H1 (cell line): ENCODE data around the gene ABCG1. TPM values are rescaled to one million over a fixed set of nuclear protein-coding genes. Genes with fewer than 3 reads are reported as not detected.

Experiments
- CTCF ChIA-PET: fragments of 300-600 bp; sonication (Branson Sonifier 250); formaldehyde crosslinking; loops from one replicate; lab custom pipeline; 2021; ENCODE audit not compliant: partially characterized antibody; lab: Charles Lee
- POLR2A ChIA-PET: fragments of 300-600 bp; sonication (Branson Sonifier 250); formaldehyde crosslinking; loops from one replicate; lab custom pipeline; 2021; ENCODE audit warnings: inconsistent platforms; ENCODE audit not compliant: partially characterized antibody; lab: Charles Lee
- DNase-seq, 2 experiments: peaks; one replicate each; pipeline versions ENCODE4 v3.0.0 to v3.0.0-alpha.2; 2010 to 2022; ENCODE audit warnings: low spot score in 2 of 2, low read depth in 1 of 2, mixed read lengths in 1 of 2
- FAIRE-seq: peaks from 2 replicates; lab custom pipeline; 2011; peaks lifted over from hg19 to GRCh38; lab: Jason Lieb, UNC
- H2AFZ ChIP-seq: 2 replicates; pipeline ENCODE4 v1.8.1; 2012; ENCODE audit warnings: low read length, inconsistent platforms
- H2AK5ac ChIP-seq: 2 replicates; pipeline ENCODE4 v1.6.1; 2013; ENCODE audit warnings: low read depth, low read length
- H2BK120ac ChIP-seq: replicated peaks from 2 replicates; pipeline ENCODE3; 2013; ENCODE audit warnings: low read depth, low read length, inconsistent platforms
- H2BK12ac ChIP-seq: 2 replicates; pipeline ENCODE4 v1.6.1; 2013; ENCODE audit warnings: low read depth, low read length
- H2BK15ac ChIP-seq: 2 replicates; pipeline ENCODE4 v1.6.1; 2013; ENCODE audit warnings: low read length
- H2BK20ac ChIP-seq: 2 replicates; pipeline ENCODE4 v1.6.1; 2013; ENCODE audit warnings: low read length
- H2BK5ac ChIP-seq: 2 replicates; pipeline ENCODE4 v1.6.1; 2013; ENCODE audit warnings: low read depth, low read length
- H3K14ac ChIP-seq: 2 replicates; pipeline ENCODE4 v1.6.1; 2013; ENCODE audit warnings: inconsistent platforms; ENCODE audit not compliant: insufficient read length
- H3K18ac ChIP-seq: 2 replicates; pipeline ENCODE4 v1.6.1; 2013; ENCODE audit warnings: low read length; ENCODE audit errors: extremely low read depth
- H3K23ac ChIP-seq: 2 replicates; pipeline ENCODE4 v1.6.1; 2013; ENCODE audit warnings: inconsistent platforms; ENCODE audit not compliant: insufficient read length
- H3K23me2 ChIP-seq: 2 replicates; pipeline ENCODE4 v1.6.1; 2013; ENCODE audit warnings: low read depth, low read length
- H3K27ac ChIP-seq: 2 replicates; pipeline ENCODE4 v1.6.1; 2011; ENCODE audit warnings: low read depth, low read length, inconsistent platforms
- H3K27me3 ChIP-seq, 4 experiments: replicated peaks in 1 of 4; 1 replicate in 1 of 4; 2 replicates in 3 of 4; pipeline versions ENCODE4 v1.6.1 to v1.8.1; 2011 to 2013; ENCODE audit warnings: low read length in 3 of 4, mild to moderate bottlenecking in 3 of 4, inconsistent platforms in 2 of 4, mixed read lengths in 2 of 4, moderate library complexity in 1 of 4; ENCODE audit not compliant: control insufficient read depth in 3 of 4, insufficient read depth in 3 of 4; ENCODE audit errors: extremely low read depth in 1 of 4
- H3K36me3 ChIP-seq, 4 experiments: 2 replicates each; pipeline versions ENCODE4 v1.6.1 to v1.8.1; 2011 to 2013; ENCODE audit warnings: mild to moderate bottlenecking in 4 of 4, low read length in 3 of 4, moderate library complexity in 2 of 4, control low read depth in 1 of 4, inconsistent platforms in 1 of 4; ENCODE audit not compliant: insufficient read depth in 4 of 4, control insufficient read depth in 2 of 4
- H3K4ac ChIP-seq: replicated peaks from 2 replicates; pipeline ENCODE3; 2013; ENCODE audit warnings: low read length, low read depth, mixed read lengths, inconsistent platforms; ENCODE audit not compliant: insufficient read length
- H3K4me1 ChIP-seq, 4 experiments: replicated peaks in 1 of 4; 1 replicate in 1 of 4; 2 replicates in 3 of 4; pipeline versions ENCODE4 v1.6.1 to v1.8.1; 2011 to 2013; ENCODE audit warnings: low read length in 3 of 4, inconsistent platforms in 2 of 4, mixed read lengths in 1 of 4; ENCODE audit not compliant: insufficient read depth in 4 of 4, control insufficient read depth in 3 of 4
- H3K4me2 ChIP-seq, 2 experiments: 2 replicates each; pipeline versions ENCODE4 v1.6.1 to v1.8.1; 2011 to 2013; ENCODE audit warnings: low read depth in 2 of 2, low read length in 2 of 2, control low read depth in 1 of 2, inconsistent platforms in 1 of 2, mild to moderate bottlenecking in 1 of 2; ENCODE audit not compliant: insufficient read depth in 1 of 2
- H3K4me3 ChIP-seq, 4 experiments: fragments of 200-600, 300-600 bp in 1 of 4; sonication (generic), shearing (Covaris generic), sonication (Bioruptor Twin) in 1 of 4; 2 replicates each; pipeline versions ENCODE4 v1.5.1 to v1.8.1; 2011 to 2016; ENCODE audit warnings: low read length in 4 of 4, low read depth in 3 of 4, control low read depth in 2 of 4, inconsistent platforms in 2 of 4, mild to moderate bottlenecking in 2 of 4, mixed read lengths in 1 of 4, moderate library complexity in 1 of 4; ENCODE audit not compliant: insufficient read depth in 2 of 4; ENCODE audit errors: extremely low read depth in 1 of 4
- H3K56ac ChIP-seq: replicated peaks from 2 replicates; pipeline ENCODE3; 2013; ENCODE audit warnings: low read depth, mild to moderate bottlenecking, mixed read lengths, low read length, inconsistent platforms; ENCODE audit not compliant: insufficient read length
- H3K79me1 ChIP-seq: 2 replicates; pipeline ENCODE4 v1.6.1; 2013; ENCODE audit warnings: low read depth, low read length, control low read depth
- H3K79me2 ChIP-seq, 2 experiments: 2 replicates each; pipeline versions ENCODE4 v1.6.1 to v1.8.1; 2012 to 2013; ENCODE audit warnings: low read length in 2 of 2, mild to moderate bottlenecking in 2 of 2, inconsistent platforms in 1 of 2; ENCODE audit not compliant: insufficient read depth in 2 of 2, control insufficient read depth in 1 of 2
- H3K9ac ChIP-seq, 4 experiments: replicated peaks in 1 of 4; 1 replicate in 1 of 4; 2 replicates in 3 of 4; pipeline versions ENCODE4 v1.6.1 to v1.8.1; 2011 to 2013; ENCODE audit warnings: low read depth in 3 of 4, low read length in 3 of 4, control low read depth in 2 of 4, mild to moderate bottlenecking in 2 of 4, moderate library complexity in 2 of 4, inconsistent platforms in 1 of 4; ENCODE audit errors: extremely low read depth in 1 of 4
- H3K9me3 ChIP-seq, 2 experiments: 2 replicates each; pipeline versions ENCODE4 v1.6.1 to v1.8.1; 2012 to 2013; ENCODE audit warnings: mild to moderate bottlenecking in 2 of 2, moderate library complexity in 2 of 2, control low read depth in 1 of 2, inconsistent platforms in 1 of 2, low read depth in 1 of 2, low read length in 1 of 2, mixed read lengths in 1 of 2; ENCODE audit not compliant: insufficient read depth in 2 of 2
- H4K20me1 ChIP-seq, 2 experiments: replicated peaks in 1 of 2; 2 replicates each; pipeline versions ENCODE3 to v1.8.1; 2011 to 2013; ENCODE audit warnings: inconsistent platforms in 2 of 2, low read length in 2 of 2, mild to moderate bottlenecking in 1 of 2; ENCODE audit not compliant: insufficient read depth in 2 of 2, control insufficient read depth in 1 of 2
- H4K5ac ChIP-seq: 2 replicates; pipeline ENCODE4 v1.6.1; 2013; ENCODE audit warnings: low read length, low read depth, mixed read lengths, inconsistent platforms; ENCODE audit not compliant: insufficient read length
- H4K8ac ChIP-seq: 2 replicates; pipeline ENCODE4 v1.8.0; 2013; ENCODE audit warnings: mild to moderate bottlenecking, moderate library complexity, low read length, inconsistent platforms; ENCODE audit not compliant: insufficient read depth; ENCODE audit errors: extremely low read depth
- H4K91ac ChIP-seq: replicated peaks from 2 replicates; pipeline ENCODE3; 2013; ENCODE audit warnings: low read length, mixed read lengths, inconsistent platforms; ENCODE audit not compliant: insufficient read length
- ASH2L ChIP-seq: fragments of 200-600, 300-600 bp; sonication (generic); IDR thresholded peaks from one replicate; pipeline ENCODE4 v1.7.1; 2017; ENCODE audit warnings: low read length
- CBX8 ChIP-seq: fragments of 300-800, 300-1000 bp; sonication (generic); IDR thresholded peaks from 2 replicates; pipeline ENCODE4 v1.7.1; 2016; ENCODE audit warnings: low read depth, low read length, borderline replicate concordance
- EP300 ChIP-seq, 2 experiments: IDR thresholded peaks; 1 replicate in 1 of 2; 2 replicates in 1 of 2; pipeline ENCODE4 v1.6.1; 2011 to 2012; ENCODE audit warnings: low read depth in 2 of 2, low read length in 2 of 2, mild to moderate bottlenecking in 2 of 2, borderline replicate concordance in 1 of 2, inconsistent platforms in 1 of 2, moderate library complexity in 1 of 2
- GABPA ChIP-seq: IDR thresholded peaks from 2 replicates; pipeline ENCODE4 v1.6.1; 2011; ENCODE audit warnings: mild to moderate bottlenecking, low read length, moderate library complexity, borderline replicate concordance; ENCODE audit not compliant: insufficient read depth
- GTF2F1 ChIP-seq: IDR thresholded peaks from 2 replicates; pipeline ENCODE4 v1.6.1; 2012; ENCODE audit warnings: low read depth, low read length, improper control_type of control experiment, borderline replicate concordance
- JUN ChIP-seq: IDR thresholded peaks from 2 replicates; pipeline ENCODE4 v1.6.1; 2011; ENCODE audit warnings: low read depth, mild to moderate bottlenecking, improper control_type of control experiment, low read length
- KDM5A ChIP-seq: fragments of 200-600 bp; IDR thresholded peaks from 2 replicates; pipeline ENCODE4 v1.7.1; 2012; ENCODE audit warnings: mild to moderate bottlenecking, low read length, inconsistent platforms, mixed read lengths
- NRF1 ChIP-seq: IDR thresholded peaks from 2 replicates; pipeline ENCODE4 v1.6.1; 2011; ENCODE audit warnings: mild to moderate bottlenecking, low read depth, low read length, improper control_type of control experiment
- SAP30 ChIP-seq: fragments of 300-600 bp; sonication (generic); IDR thresholded peaks from 2 replicates; pipeline ENCODE4 v1.7.1; 2012; ENCODE audit warnings: low read length, moderate library complexity, mild to moderate bottlenecking, inconsistent platforms; ENCODE audit not compliant: insufficient read depth, insufficient replicate concordance
- SIN3A ChIP-seq, 2 experiments: IDR thresholded peaks in 1 of 2; conservative IDR thresholded peaks in 1 of 2; 2 replicates each; pipeline ENCODE4 v1.6.1; 2011 to 2012; ENCODE audit warnings: low read length in 2 of 2, improper control_type of control experiment in 1 of 2, low read depth in 1 of 2, mild to moderate bottlenecking in 1 of 2
- YY1 ChIP-seq: IDR thresholded peaks from 2 replicates; pipeline ENCODE4 v1.6.1; 2011; ENCODE audit warnings: low read depth, mild to moderate bottlenecking, low read length
- WGBS, 2 experiments: shearing (Covaris generic) in 1 of 2; methylation state at CpG; one replicate each; pipeline versions ENCODE4 v1.1.6 to v1.1.7; 2013 to 2015; ENCODE audit warnings: low lambda C conversion rate in 2 of 2, mixed read lengths in 2 of 2, inconsistent platforms in 1 of 2, low coverage in 1 of 2, missing lambda C conversion rate in 1 of 2; ENCODE audit not compliant: insufficient replicate concordance in 2 of 2, insufficient coverage in 1 of 2, insufficient read length in 1 of 2; ENCODE audit errors: extremely low coverage in 1 of 2, missing lambda C conversion rate in 1 of 2; 5-methylcytosine and 5-hydroxymethylcytosine counted together
- polyA plus RNA-seq, 7 experiments: library from polyadenylated mRNA; depleted of rRNA in 3 of 7; stranded (reverse) in 5 of 7; unstranded in 2 of 7; fragments of >200 nt in 5 of 7; fragments of 200-250 nt in 2 of 7; gene quantifications; 1 replicate in 5 of 7; 2 replicates in 1 of 7; 4 replicates in 1 of 7; pipeline versions ENCODE4 v1.2.1 to v1.2.3, GENCODE V29; 2011 to 2013; ENCODE audit warnings: missing spikeins in 2 of 7, mixed read lengths in 2 of 7
- total RNA-seq: library from RNA; stranded (reverse); fragmentation: NEBNext Ultra II Directional; extraction: Animal tissue kit (Norgen Biotek cat#: 25700); gene quantifications from 2 replicates; pipeline ENCODE4 v1.2.1, GENCODE V29; 2021
- TF ChIP-seq, protein P1 (sequence below): IDR thresholded peaks from 2 replicates; pipeline ENCODE4 v1.6.1; 2012; ENCODE audit warnings: inconsistent platforms

The ABCG1 gene
- total and polyA plus RNA-seq, 2 of the 8 experiments (the other 6 are each of a cell fraction or from before 2014, with no cell fraction given), result 2.1 to 4.0 TPM

- Histone ChIP-seq H2BK5ac (no peak overlapping the region), H2AK5ac (no peak overlapping the region), H3K4me3 (no peak overlapping the region), H4K8ac (no peak overlapping the region), H3K4me1 (peaks cover 0 to 4% (median 0%) of the 10 kb centered on the region in 4 experiments; a peak in 2 of 7 replicates), H3K23ac (no peak overlapping the region), H3K9me3 (no peaks in the 10 kb centered on the region), H2AFZ (no peak overlapping the region), H3K27ac (no peak overlapping the region), H2BK20ac (no peak overlapping the region), H3K14ac (no peak overlapping the region), H3K18ac (no peak overlapping the region), H3K27me3 (no peaks in the 10 kb centered on the region), H3K4ac (no peak overlapping the region), H3K23me2 (no peaks in the 10 kb centered on the region), H3K79me1 (no peaks in the 10 kb centered on the region), H3K4me2 (no peak overlapping the region), H3K36me3 (no peaks in the 10 kb centered on the region), H2BK15ac (no peak overlapping the region), H2BK12ac (no peak overlapping the region), H2BK120ac (no peak overlapping the region), H4K20me1 (no peaks in the 10 kb centered on the region), H3K79me2 (no peaks in the 10 kb centered on the region), H4K91ac (no peak overlapping the region), H3K9ac (no peak overlapping the region), H3K56ac (no peak overlapping the region), H4K5ac (no peak overlapping the region)
- ChIA-PET CTCF (interaction anchor here (0.6 to 1.0 kb wide), 2 partner anchors 33 to 374 kb away, joined by 3 to 4 read pairs; no protein-coding TSS in a partner anchor), POLR2A (no interaction called here)
- no peak for DNase-seq
- 87% methylated on average over 11 of the region's 11 CpGs; no CpG with 5 or more reads in 1 of the 2 experiments for WGBS, 2 experiments
- FAIRE-seq, result no peak
- TF ChIP-seq, protein P1, sequence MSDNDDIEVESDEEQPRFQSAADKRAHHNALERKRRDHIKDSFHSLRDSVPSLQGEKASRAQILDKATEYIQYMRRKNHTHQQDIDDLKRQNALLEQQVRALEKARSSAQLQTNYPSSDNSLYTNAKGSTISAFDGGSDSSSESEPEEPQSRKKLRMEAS, result no peak
- TF ChIP-seq SAP30 (no peak), SIN3A (conservative IDR thresholded peaks at IDR 0.05 in 1 of 2, IDR thresholded peaks at IDR 0.05 in 1 of 2; ENCODE audit: low read depth in 1 of 2, low read length in 2 of 2) (no peak), JUN (no peak), ASH2L (no peak), GTF2F1 (no peak), EP300 (IDR thresholded peaks at IDR 0.05; ENCODE audit: borderline replicate concordance in 1 of 2, low read depth in 2 of 2, low read length in 2 of 2) (no peak), GABPA (no peak), NRF1 (no peak), KDM5A (no peak), YY1 (no peak), CBX8 (no peak)
These were observed 125.1 kb downstream of the ABCG1 start for GRCh38 chr21:42343963-42344510.
